Measurements from ENCODE around the gene TTLL5.

The TTLL5 gene

GRCh38 chr14:75720116-75720515 lies 59.1 kb downstream of the TTLL5 start:
- Mint-ChIP-seq H3K9me3 (no peaks in the 10 kb centered on the region), H3K27me3 (ENCODE audit: low read depth) (no peaks in the 10 kb centered on the region), H3K27ac (no peak overlapping the region), H3K4me3 (no peak overlapping the region), H3K36me3 (ENCODE audit: low read depth) (peaks cover 21% of the 10 kb centered on the region), H3K4me1 (ENCODE audit: low read depth) (peaks cover 30% of the 10 kb centered on the region)
- no peak for DNase-seq (ENCODE audit: low spot score)

GRCh38 chr14:75720842-75721498 lies 59.9 kb downstream of the TTLL5 start:
- H3K36me3 Mint-ChIP-seq (ENCODE audit: low read depth), result peaks cover 26% of the 10 kb centered on the region
- H3K27me3 Mint-ChIP-seq (ENCODE audit: low read depth), result no peaks in the 10 kb centered on the region
- no peaks in the 10 kb centered on the region for H3K9me3 Mint-ChIP-seq
- H3K4me1 Mint-ChIP-seq (ENCODE audit: low read depth), result peaks cover 30% of the 10 kb centered on the region
- no peak overlapping the region for H3K27ac Mint-ChIP-seq
- H3K4me3 Mint-ChIP-seq, result no peak overlapping the region
- no peak for DNase-seq (ENCODE audit: low spot score)

GRCh38 chr14:75723716-75724115 lies 62.7 kb downstream of the TTLL5 start:
- no peak for DNase-seq (ENCODE audit: low spot score)
- Mint-ChIP-seq H3K4me3 (peak overlapping the region; percentile 15), H3K27me3 (ENCODE audit: low read depth) (no peaks in the 10 kb centered on the region), H3K27ac (no peak overlapping the region), H3K36me3 (ENCODE audit: low read depth) (peaks cover 34% of the 10 kb centered on the region), H3K4me1 (ENCODE audit: low read depth) (peaks cover 26% of the 10 kb centered on the region), H3K9me3 (peaks cover 4% of the 10 kb centered on the region)

GRCh38 chr14:75724414-75725204 lies 63.6 kb downstream of the TTLL5 start:
- H3K27me3 Mint-ChIP-seq (ENCODE audit: low read depth), result no peaks in the 10 kb centered on the region
- no peak for DNase-seq (ENCODE audit: low spot score)

GRCh38 chr14:75725481-75725880 lies 64.4 kb downstream of the TTLL5 start:
- DNase-seq (ENCODE audit: low spot score), result no peak
- Mint-ChIP-seq H3K4me1 (ENCODE audit: low read depth) (peaks cover 26% of the 10 kb centered on the region), H3K36me3 (ENCODE audit: low read depth) (peaks cover 32% of the 10 kb centered on the region), H3K27ac (no peak overlapping the region), H3K27me3 (ENCODE audit: low read depth) (no peaks in the 10 kb centered on the region), H3K4me3 (no peak overlapping the region), H3K9me3 (peaks cover 4% of the 10 kb centered on the region)

More at GRCh38 chr14:75724414-75725204, 63.6 kb downstream of the TTLL5 start:
- peaks cover 32% of the 10 kb centered on the region for H3K36me3 Mint-ChIP-seq (ENCODE audit: low read depth)
- H3K27ac Mint-ChIP-seq, result no peak overlapping the region
- H3K9me3 Mint-ChIP-seq, result peaks cover 4% of the 10 kb centered on the region
- peaks cover 26% of the 10 kb centered on the region for H3K4me1 Mint-ChIP-seq (ENCODE audit: low read depth)
- no peak overlapping the region for H3K4me3 Mint-ChIP-seq

- Mint-ChIP-seq H3K4me3 (no peak overlapping the region), H3K36me3 (ENCODE audit: low read depth) (peaks cover 28% of the 10 kb centered on the region), H3K27ac (no peak overlapping the region), H3K27me3 (ENCODE audit: low read depth) (no peaks in the 10 kb centered on the region), H3K9me3 (peaks cover 4% of the 10 kb centered on the region), H3K4me1 (ENCODE audit: low read depth) (peaks cover 26% of the 10 kb centered on the region)
- DNase-seq (ENCODE audit: low spot score), result no peak
Measured at GRCh38 chr14:75726321-75726720, 65.3 kb downstream of the TTLL5 start.

- Mint-ChIP-seq H3K4me1 (ENCODE audit: low read depth) (peaks cover 29% of the 10 kb centered on the region), H3K27ac (no peak overlapping the region), H3K27me3 (ENCODE audit: low read depth) (no peaks in the 10 kb centered on the region), H3K9me3 (peaks cover 4% of the 10 kb centered on the region), H3K36me3 (ENCODE audit: low read depth) (peaks cover 27% of the 10 kb centered on the region), H3K4me3 (no peak overlapping the region)
- no peak for DNase-seq (ENCODE audit: low spot score)
Measured at GRCh38 chr14:75727124-75727523, 66.1 kb downstream of the TTLL5 start.

- Mint-ChIP-seq H3K9me3 (no peaks in the 10 kb centered on the region), H3K36me3 (ENCODE audit: low read depth) (peaks cover 13% of the 10 kb centered on the region), H3K27ac (no peak overlapping the region), H3K27me3 (ENCODE audit: low read depth) (no peaks in the 10 kb centered on the region), H3K4me3 (no peak overlapping the region), H3K4me1 (ENCODE audit: low read depth) (peaks cover 3% of the 10 kb centered on the region)
- DNase-seq (ENCODE audit: low spot score), result no peak
Measured at GRCh38 chr14:75732888-75733287, 71.8 kb downstream of the TTLL5 start.

- Mint-ChIP-seq H3K27ac (no peak overlapping the region), H3K4me3 (no peak overlapping the region), H3K36me3 (ENCODE audit: low read depth) (peaks cover 15% of the 10 kb centered on the region), H3K27me3 (ENCODE audit: low read depth) (no peaks in the 10 kb centered on the region), H3K9me3 (no peaks in the 10 kb centered on the region), H3K4me1 (ENCODE audit: low read depth) (peaks cover 3% of the 10 kb centered on the region)
- no peak for DNase-seq (ENCODE audit: low spot score)
Measured at GRCh38 chr14:75734854-75735253, 73.8 kb downstream of the TTLL5 start.

- Mint-ChIP-seq H3K27me3 (ENCODE audit: low read depth) (no peaks in the 10 kb centered on the region), H3K27ac (no peak overlapping the region), H3K9me3 (no peaks in the 10 kb centered on the region), H3K4me3 (no peak overlapping the region), H3K4me1 (ENCODE audit: low read depth) (no peaks in the 10 kb centered on the region), H3K36me3 (ENCODE audit: low read depth) (peaks cover 17% of the 10 kb centered on the region)
- no peak for DNase-seq (ENCODE audit: low spot score)
Measured at GRCh38 chr14:75736845-75737485, 75.9 kb downstream of the TTLL5 start.

GRCh38 chr14:75738192-75738591 lies 77.1 kb downstream of the TTLL5 start:
- no peaks in the 10 kb centered on the region for H3K9me3 Mint-ChIP-seq
- H3K27ac Mint-ChIP-seq, result no peak overlapping the region
- H3K27me3 Mint-ChIP-seq (ENCODE audit: low read depth), result no peaks in the 10 kb centered on the region
- DNase-seq (ENCODE audit: low spot score), result no peak
- H3K4me3 Mint-ChIP-seq, result no peak overlapping the region
- H3K36me3 Mint-ChIP-seq (ENCODE audit: low read depth), result peaks cover 22% of the 10 kb centered on the region
- H3K4me1 Mint-ChIP-seq (ENCODE audit: low read depth), result no peaks in the 10 kb centered on the region

GRCh38 chr14:75742867-75743266 lies 81.8 kb downstream of the TTLL5 start:
- Mint-ChIP-seq H3K27me3 (ENCODE audit: low read depth) (no peaks in the 10 kb centered on the region), H3K4me1 (ENCODE audit: low read depth) (no peaks in the 10 kb centered on the region), H3K9me3 (no peaks in the 10 kb centered on the region), H3K36me3 (ENCODE audit: low read depth) (peaks cover 40% of the 10 kb centered on the region), H3K27ac (no peak overlapping the region), H3K4me3 (no peak overlapping the region)
- DNase-seq (ENCODE audit: low spot score), result no peak

- H3K9me3 Mint-ChIP-seq, result no peaks in the 10 kb centered on the region
- no peak overlapping the region for H3K4me3 Mint-ChIP-seq
Measured at GRCh38 chr14:75747899-75748298, 86.9 kb downstream of the TTLL5 start.

GRCh38 chr14:75748336-75748735 lies 87.3 kb downstream of the TTLL5 start:
- no peaks in the 10 kb centered on the region for H3K27me3 Mint-ChIP-seq (ENCODE audit: low read depth)
- H3K36me3 Mint-ChIP-seq (ENCODE audit: low read depth), result peaks cover 40% of the 10 kb centered on the region
- no peaks in the 10 kb centered on the region for H3K9me3 Mint-ChIP-seq
- H3K4me3 Mint-ChIP-seq, result no peak overlapping the region
- H3K27ac Mint-ChIP-seq, result no peak overlapping the region
- DNase-seq (ENCODE audit: low spot score), result no peak
- no peaks in the 10 kb centered on the region for H3K4me1 Mint-ChIP-seq (ENCODE audit: low read depth)

More at GRCh38 chr14:75747899-75748298, 86.9 kb downstream of the TTLL5 start:
- Mint-ChIP-seq H3K27me3 (ENCODE audit: low read depth) (no peaks in the 10 kb centered on the region), H3K36me3 (ENCODE audit: low read depth) (peaks cover 44% of the 10 kb centered on the region), H3K4me1 (ENCODE audit: low read depth) (no peaks in the 10 kb centered on the region), H3K27ac (no peak overlapping the region)
- DNase-seq (ENCODE audit: low spot score), result no peak

Data from T-helper 2 cell treated with Interferon-gamma antibody and Interleukin-4, amounts not matched to agents 5 μg/mL and 100 μg/mL, for 36 hours (primary cell).